Stromal cell of bone marrow (primary cell): ENCODE results near the gene SURF1.
A peak's percentile ranks its signal among the peaks of the same experiment; 100 is the strongest.

ENCODE experiments used
- DNase-seq: peaks from one replicate; pipeline ENCODE4 v3.0.0-alpha.2; 2012; ENCODE audit warnings: low read depth

The SURF1 gene

GRCh38 chr9:133361507-133362092 lies 5.3 kb upstream of the SURF1 start:
- no peak for DNase-seq

- no peak for DNase-seq
Measured at GRCh38 chr9:133360400-133361393, 4.4 kb upstream of the SURF1 start.

GRCh38 chr9:133359399-133360175 lies 3.3 kb upstream of the SURF1 start:
- no peak for DNase-seq

GRCh38 chr9:133357656-133358055 lies 1.4 kb upstream of the SURF1 start:
- no peak for DNase-seq

- no peak for DNase-seq
Measured at GRCh38 chr9:133355881-133356357, 368 bp downstream of the SURF1 start.

- no peak for DNase-seq
Measured at GRCh38 chr9:133354766-133355165, 1.5 kb downstream of the SURF1 start.

GRCh38 chr9:133353548-133353947 lies 2.7 kb downstream of the SURF1 start:
- DNase-seq = no peak

GRCh38 chr9:133352635-133353340 lies 3.5 kb downstream of the SURF1 start:
- no peak for DNase-seq

GRCh38 chr9:133351908-133352634 lies 4.2 kb downstream of the SURF1 start:
- no peak for DNase-seq

- DNase-seq = peak; percentile 80
Measured at GRCh38 chr9:133351526-133351907, 4.8 kb downstream of the SURF1 start.

GRCh38 chr9:133349965-133350616 lies 6.2 kb downstream of the SURF1 start:
- DNase-seq = no peak

- no peak for DNase-seq
Measured at GRCh38 chr9:133348718-133349573, 7.3 kb downstream of the SURF1 start.

GRCh38 chr9:133347985-133348717 lies 8.1 kb downstream of the SURF1 start, which contains the start of the genes MED22 and RPL7A:
TSS of gene MED22 (minus strand) at chr9:133348131. CDS start at chr9:133346662, 1,469 bp downstream.
TSS of gene RPL7A (plus strand) at chr9:133348218. CDS start at chr9:133348244, 26 bp downstream.
- peak; percentile 93 for DNase-seq

GRCh38 chr9:133347515-133347984 lies 8.7 kb downstream of the SURF1 start:
- DNase-seq = no peak

- DNase-seq = no peak
Measured at GRCh38 chr9:133346021-133346785, 10.1 kb downstream of the SURF1 start.

- no peak for DNase-seq
Measured at GRCh38 chr9:133345596-133345995, 10.7 kb downstream of the SURF1 start.

GRCh38 chr9:133344979-133345378 lies 11.3 kb downstream of the SURF1 start:
- no peak for DNase-seq

GRCh38 chr9:133344071-133344470 lies 12.2 kb downstream of the SURF1 start:
- DNase-seq = no peak
